Hepatocyte (in vitro differentiated cells): ENCODE results near the gene OSBPL2. TPM values are rescaled to one million over a fixed set of nuclear protein-coding genes. Genes with fewer than 3 reads are reported as not detected.

ENCODE experiments used
- DNase-seq: peaks from one replicate; pipeline ENCODE4 v3.0.0-alpha.2; 2016; ENCODE audit warnings: low spot score
- H2AFZ ChIP-seq: fragments of 200-600 bp; sonication (generic); 2 replicates; pipeline ENCODE4 v1.6.0; 2016; ENCODE audit warnings: antibody characterized with exemption, mild to moderate bottlenecking
- H3K27ac ChIP-seq: fragments of 200-600 bp; sonication (generic); 2 replicates; pipeline ENCODE4 v1.5.1; 2016; ENCODE audit warnings: mild to moderate bottlenecking
- H3K27me3 ChIP-seq: fragments of 200-600 bp; sonication (generic); 2 replicates; pipeline ENCODE4 v1.6.1; 2016
- H3K36me3 ChIP-seq: fragments of 200-600 bp; sonication (generic); replicated peaks from 2 replicates; pipeline ENCODE4 v1.5.1; 2016; ENCODE audit warnings: low read depth; ENCODE audit not compliant: insufficient read depth
- H3K4me1 ChIP-seq: fragments of 200-600 bp; sonication (generic); 2 replicates; pipeline ENCODE4 v1.5.1; 2016; ENCODE audit warnings: mild to moderate bottlenecking, moderate library complexity; ENCODE audit not compliant: insufficient read depth
- H3K4me2 ChIP-seq: fragments of 200-600 bp; sonication (generic); 2 replicates; pipeline ENCODE4 v1.6.0; 2016
- H3K4me3 ChIP-seq: fragments of 200-600 bp; sonication (generic); 2 replicates; pipeline ENCODE4 v1.5.1; 2016; ENCODE audit warnings: mild to moderate bottlenecking
- H3K79me2 ChIP-seq: fragments of 200-600 bp; sonication (generic); 2 replicates; pipeline ENCODE4 v1.6.0; 2017; ENCODE audit warnings: mild to moderate bottlenecking
- H3K9me2 ChIP-seq: fragments of 200-600 bp; sonication (generic); replicated peaks from 2 replicates; pipeline ENCODE4 v1.6.0; 2017; ENCODE audit warnings: mild to moderate bottlenecking; ENCODE audit not compliant: insufficient read depth
- H3K9me3 ChIP-seq: fragments of 200-600 bp; sonication (generic); 2 replicates; pipeline ENCODE4 v1.5.1; 2016; ENCODE audit warnings: low read depth, mild to moderate bottlenecking
- H4K20me1 ChIP-seq: fragments of 200-600 bp; sonication (generic); 2 replicates; pipeline ENCODE4 v1.6.0; 2016; ENCODE audit warnings: mild to moderate bottlenecking; ENCODE audit not compliant: insufficient read depth, poor library complexity, severe bottlenecking
- EZH2 ChIP-seq: fragments of 200-600 bp; sonication (generic); IDR thresholded peaks from 2 replicates; pipeline ENCODE4 v1.6.1; 2016; ENCODE audit warnings: antibody characterized with exemption, mild to moderate bottlenecking, borderline replicate concordance
- EZH2phosphoT487 ChIP-seq: fragments of 200-600 bp; sonication (generic); IDR thresholded peaks from one replicate; pipeline ENCODE4 v1.6.1; 2018; ENCODE audit warnings: antibody characterized with exemption, mild to moderate bottlenecking, low read depth, moderate library complexity; ENCODE audit not compliant: unreplicated experiment, severe bottlenecking
- WGBS: methylation state at CpG from one replicate; pipeline ENCODE4 v1.1.6; 2016; ENCODE audit warnings: low lambda C conversion rate; ENCODE audit errors: missing lambda C conversion rate; 5-methylcytosine and 5-hydroxymethylcytosine counted together
- polyA plus RNA-seq: library from polyadenylated mRNA; unstranded; fragments of >200 nt; fragmentation: Nextera tagmentation; extraction: Ambion mirVana; gene quantifications from 2 replicates; pipeline ENCODE4 v1.2.1, GENCODE V29; 2016
- total RNA-seq: library from RNA; depleted of rRNA; stranded (reverse); fragments of >200 nt; gene quantifications from 2 replicates; pipeline ENCODE4 v1.2.3, GENCODE V29; 2014
- TF ChIP-seq, protein P1 (sequence below): fragments of 200-600 bp; sonication (generic); IDR thresholded peaks from 2 replicates; pipeline ENCODE4 v1.5.1; 2016; ENCODE audit warnings: antibody characterized with exemption, mild to moderate bottlenecking; ENCODE audit not compliant: poor library complexity

Gene OSBPL2
- total and polyA plus RNA-seq, 2 experiments from 2014 or later = 40.5 to 45.9 TPM

DNA sequence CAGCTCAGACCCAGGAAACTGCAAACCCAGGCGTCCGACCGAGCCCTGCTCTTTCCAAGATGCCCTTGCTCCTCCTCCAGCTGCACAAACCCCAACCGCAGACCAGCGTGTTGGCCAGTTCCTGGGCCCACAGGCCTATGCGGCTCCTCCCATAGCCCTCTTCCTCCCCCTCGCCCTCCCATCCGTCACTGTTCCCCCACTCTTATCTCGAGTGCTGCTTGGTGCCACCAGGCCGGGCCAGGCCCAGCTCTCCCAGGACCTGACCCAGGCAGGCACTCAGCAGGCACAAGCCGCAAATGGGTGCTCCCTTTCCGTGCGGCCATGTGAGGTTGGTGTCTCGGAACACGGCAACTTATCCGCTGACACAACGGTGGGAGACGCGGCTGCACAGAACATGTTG, 93.0 kb downstream of the OSBPL2 start:
- no peak overlapping the region for H3K4me3 ChIP-seq
- H3K9me3 ChIP-seq = no peaks in the 10 kb centered on the region
- H3K79me2 ChIP-seq = no peaks in the 10 kb centered on the region
- no peak overlapping the region for H3K4me2 ChIP-seq
- H3K27ac ChIP-seq = no peak overlapping the region
- 96% methylated on average over 17 of the region's 19 CpGs for WGBS
- TF ChIP-seq EZH2phosphoT487 (no peak), EZH2 (no peak)
- TF ChIP-seq, protein P1, sequence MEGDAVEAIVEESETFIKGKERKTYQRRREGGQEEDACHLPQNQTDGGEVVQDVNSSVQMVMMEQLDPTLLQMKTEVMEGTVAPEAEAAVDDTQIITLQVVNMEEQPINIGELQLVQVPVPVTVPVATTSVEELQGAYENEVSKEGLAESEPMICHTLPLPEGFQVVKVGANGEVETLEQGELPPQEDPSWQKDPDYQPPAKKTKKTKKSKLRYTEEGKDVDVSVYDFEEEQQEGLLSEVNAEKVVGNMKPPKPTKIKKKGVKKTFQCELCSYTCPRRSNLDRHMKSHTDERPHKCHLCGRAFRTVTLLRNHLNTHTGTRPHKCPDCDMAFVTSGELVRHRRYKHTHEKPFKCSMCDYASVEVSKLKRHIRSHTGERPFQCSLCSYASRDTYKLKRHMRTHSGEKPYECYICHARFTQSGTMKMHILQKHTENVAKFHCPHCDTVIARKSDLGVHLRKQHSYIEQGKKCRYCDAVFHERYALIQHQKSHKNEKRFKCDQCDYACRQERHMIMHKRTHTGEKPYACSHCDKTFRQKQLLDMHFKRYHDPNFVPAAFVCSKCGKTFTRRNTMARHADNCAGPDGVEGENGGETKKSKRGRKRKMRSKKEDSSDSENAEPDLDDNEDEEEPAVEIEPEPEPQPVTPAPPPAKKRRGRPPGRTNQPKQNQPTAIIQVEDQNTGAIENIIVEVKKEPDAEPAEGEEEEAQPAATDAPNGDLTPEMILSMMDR = no peak
- no peaks in the 10 kb centered on the region for H3K4me1 ChIP-seq
- H3K36me3 ChIP-seq = no peaks in the 10 kb centered on the region
- H4K20me1 ChIP-seq = no peaks in the 10 kb centered on the region
- H3K9me2 ChIP-seq = no peaks in the 10 kb centered on the region
- H2AFZ ChIP-seq = no peak overlapping the region
- H3K27me3 ChIP-seq = no peaks in the 10 kb centered on the region
- no peak for DNase-seq

DNA sequence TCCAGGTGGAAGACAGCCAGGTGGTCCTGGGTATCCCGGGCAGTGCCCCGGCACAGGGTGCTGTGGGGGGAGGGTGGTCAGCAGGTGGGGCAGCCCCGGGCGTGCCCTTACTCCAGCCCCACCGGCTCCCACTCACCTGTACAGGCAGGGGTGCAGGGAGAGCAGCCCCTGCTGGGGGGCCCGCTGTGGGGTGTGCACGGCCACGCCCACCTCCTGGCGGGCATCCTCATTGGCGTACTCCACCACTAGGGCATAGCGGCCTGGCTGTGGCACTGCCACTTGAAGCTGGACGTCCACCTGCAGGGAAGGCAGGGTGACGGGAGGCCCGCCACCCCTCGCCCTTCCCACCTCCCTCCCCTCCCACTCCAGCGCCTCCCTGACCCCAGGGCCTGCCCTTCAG, 94.1 kb downstream of the OSBPL2 start:
- Histone ChIP-seq H3K4me3 (no peak overlapping the region), H3K27ac (no peak overlapping the region), H3K36me3 (no peaks in the 10 kb centered on the region), H3K4me2 (no peak overlapping the region), H3K9me3 (no peaks in the 10 kb centered on the region), H3K79me2 (no peaks in the 10 kb centered on the region), H3K4me1 (no peaks in the 10 kb centered on the region), H3K9me2 (no peaks in the 10 kb centered on the region), H2AFZ (no peak overlapping the region), H4K20me1 (no peaks in the 10 kb centered on the region), H3K27me3 (no peaks in the 10 kb centered on the region)
- no peak for DNase-seq
- TF ChIP-seq EZH2phosphoT487 (no peak), EZH2 (no peak)
- TF ChIP-seq, protein P1 = no peak
- WGBS = 91% methylated on average over 4 of the region's 16 CpGs

DNA sequence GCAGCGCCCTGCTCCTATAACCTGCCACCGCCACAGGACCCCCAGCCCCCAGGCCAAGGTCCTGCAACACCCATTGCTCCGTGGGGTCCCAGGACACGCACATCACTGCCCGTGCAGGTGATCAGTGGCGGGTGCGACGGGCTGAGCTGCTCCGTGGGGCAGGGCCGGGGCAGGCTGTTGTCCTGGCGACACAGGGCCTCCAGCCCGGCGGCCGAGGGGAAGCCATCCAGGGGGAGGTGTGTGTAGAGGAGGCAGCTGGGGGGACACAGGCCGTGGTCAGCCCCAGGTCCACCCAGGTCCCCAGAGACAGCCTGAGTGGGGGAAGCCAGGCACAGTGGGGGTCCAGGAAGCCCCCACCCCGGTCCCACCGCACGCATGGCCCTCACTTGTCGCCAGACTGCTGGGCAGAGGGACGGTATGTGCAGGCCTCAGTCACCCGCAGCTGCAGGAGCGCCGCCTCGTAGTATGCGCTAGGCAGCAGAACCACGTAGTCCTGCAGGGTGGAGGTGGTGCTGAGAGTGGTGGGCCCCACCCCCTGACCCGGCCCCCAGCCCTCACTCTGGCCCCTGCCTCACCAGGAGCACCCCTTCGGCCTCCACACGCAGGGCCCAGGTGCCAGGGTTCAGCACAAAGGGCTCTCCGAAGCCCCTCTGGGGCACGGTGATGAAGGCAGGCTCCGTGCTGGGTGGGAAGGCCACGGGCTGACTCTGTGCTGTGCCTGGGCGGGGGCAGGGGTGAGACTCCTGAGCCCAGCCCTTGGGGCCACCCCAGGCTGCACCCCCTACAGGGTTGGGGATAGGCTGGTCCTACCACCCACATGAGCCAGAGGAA, 94.9 kb downstream of the OSBPL2 start:
- H2AFZ ChIP-seq = no peak overlapping the region
- H4K20me1 ChIP-seq = no peaks in the 10 kb centered on the region
- WGBS = 97% methylated on average over 18 of the region's 34 CpGs
- H3K4me2 ChIP-seq = no peak overlapping the region
- H3K27ac ChIP-seq = no peak overlapping the region
- H3K4me1 ChIP-seq = no peaks in the 10 kb centered on the region
- no peak for DNase-seq
- no peaks in the 10 kb centered on the region for H3K9me2 ChIP-seq
- H3K4me3 ChIP-seq = no peak overlapping the region
- no peaks in the 10 kb centered on the region for H3K79me2 ChIP-seq
- H3K27me3 ChIP-seq = no peaks in the 10 kb centered on the region
- no peaks in the 10 kb centered on the region for H3K9me3 ChIP-seq
- H3K36me3 ChIP-seq = no peaks in the 10 kb centered on the region
- no peak for TF ChIP-seq EZH2
- TF ChIP-seq, protein P1 = no peak
- no peak for TF ChIP-seq EZH2phosphoT487
